RKO (cell line): ENCODE results near the gene ANXA5.
"Not testable (repeated sequence)": the region's sequence is repeated elsewhere in the genome, so short reads cannot be mapped to it uniquely, and the experiment has no call there.

Experiments
- DNase-seq: peaks from one replicate; pipeline ENCODE4 v3.0.0-alpha.2; 2016; ENCODE audit warnings: low spot score

Gene ANXA5

DNA sequence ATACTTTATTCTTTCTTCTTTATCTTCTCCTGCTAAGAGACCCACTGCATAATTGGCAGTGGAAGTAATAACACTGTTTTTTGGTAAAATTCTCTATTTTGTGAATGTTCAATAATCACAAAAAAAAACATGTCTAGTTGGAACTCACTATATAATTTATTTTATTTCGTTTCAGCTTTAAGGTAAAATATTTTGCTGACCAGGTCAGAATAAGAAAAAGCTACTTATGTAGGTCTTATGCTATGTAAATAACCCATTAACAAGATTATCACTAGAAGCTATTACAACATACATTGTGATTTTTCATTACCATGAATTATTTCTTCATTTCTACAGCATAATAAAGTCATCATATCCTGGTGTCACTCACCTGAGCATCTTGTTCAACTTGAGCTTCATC, 19.3 kb downstream of the ANXA5 start:
- DNase-seq = no peak

DNA sequence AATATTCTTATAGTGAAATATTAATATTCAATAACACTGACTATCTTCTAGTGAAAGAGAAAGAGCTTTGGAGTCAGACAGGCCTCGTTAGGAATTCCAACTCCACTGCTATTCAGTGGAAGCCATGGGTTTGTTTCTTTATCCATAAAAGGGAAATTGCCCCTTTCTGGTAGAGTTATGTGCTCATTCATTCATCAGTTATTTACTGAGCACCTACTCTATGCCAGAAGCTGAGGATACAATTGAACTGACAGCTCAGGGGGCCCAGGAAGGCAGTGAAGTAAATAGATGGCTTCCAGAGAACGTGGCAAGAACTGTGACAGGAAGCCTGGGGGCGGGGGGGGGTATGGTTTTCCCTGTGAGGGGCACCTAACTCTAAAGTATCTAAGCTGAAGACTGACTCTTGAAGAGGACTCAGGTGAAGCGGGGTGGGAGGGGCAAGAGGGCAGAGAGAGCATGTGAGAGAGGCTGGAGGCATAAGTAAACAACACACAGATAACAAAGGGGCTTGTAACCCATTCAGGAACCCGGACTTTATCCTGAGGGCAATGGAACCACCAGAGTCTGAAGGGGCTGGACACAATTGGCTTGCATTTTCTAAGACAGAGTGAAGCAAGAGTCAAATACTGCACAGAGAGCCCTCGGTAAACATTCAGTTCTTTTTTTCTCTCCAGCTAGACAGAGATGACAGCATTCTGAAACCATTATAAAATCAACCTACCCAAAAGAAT, 20.3 kb downstream of the ANXA5 start:
- DNase-seq = no peak

DNA sequence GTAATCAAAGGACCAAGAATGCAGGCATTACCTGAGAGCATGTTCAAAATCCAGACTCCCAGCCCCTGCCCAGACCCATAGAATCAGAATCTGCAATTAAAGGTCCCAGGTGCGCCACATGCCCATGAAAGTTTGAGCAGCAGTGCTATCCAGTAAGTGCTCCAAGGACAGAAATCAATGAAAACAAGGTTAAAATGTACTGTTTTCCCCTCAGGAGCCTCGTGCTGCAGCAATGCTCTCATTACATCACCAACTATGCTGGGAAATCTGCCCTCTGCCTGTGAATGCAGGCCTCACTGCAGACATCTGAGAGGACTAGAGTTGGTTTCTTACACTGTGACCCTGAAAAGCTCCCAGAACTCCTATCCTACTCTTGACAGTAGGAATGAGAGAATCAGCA, 21.1 kb downstream of the ANXA5 start:
- DNase-seq = no peak

DNA sequence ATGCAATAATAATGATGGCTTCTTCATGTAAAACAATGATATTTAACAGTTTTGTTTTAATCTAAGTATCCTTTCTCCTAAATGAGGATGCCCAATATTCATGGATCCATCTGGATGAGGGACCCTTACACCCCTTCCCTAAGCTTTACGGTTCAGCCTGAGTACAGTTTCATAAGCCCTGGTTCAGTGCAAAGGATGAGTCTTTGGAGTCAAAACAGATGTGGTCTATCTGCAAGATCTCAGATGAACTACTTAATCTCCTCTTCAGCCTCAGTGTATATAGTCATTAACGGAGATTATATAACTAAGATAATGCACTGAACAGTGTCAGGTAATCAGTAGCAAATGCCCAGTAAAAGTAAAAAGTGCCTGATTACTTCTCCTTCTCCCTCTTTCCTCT, 22.1 kb downstream of the ANXA5 start:
- no peak for DNase-seq

DNA sequence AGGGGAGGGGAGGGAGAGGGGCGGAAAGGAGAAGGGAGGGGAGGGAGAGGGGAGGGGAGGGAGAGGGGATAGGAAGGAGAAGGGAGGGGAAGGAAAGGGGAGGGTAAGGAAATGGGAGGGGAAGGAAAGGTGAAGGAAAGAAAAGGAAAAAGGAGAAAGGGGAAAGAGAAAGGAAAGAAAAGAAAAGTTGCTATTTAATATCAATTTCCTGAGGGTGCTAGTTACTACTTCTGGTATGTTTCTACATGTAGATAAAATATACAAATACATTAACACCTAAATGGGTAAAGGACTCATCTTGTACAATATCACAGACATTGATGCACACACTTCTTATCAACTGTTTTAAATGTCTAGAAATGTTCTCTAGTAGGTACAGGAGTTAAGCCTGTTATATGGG, 22.6 kb downstream of the ANXA5 start:
- no peak for DNase-seq

DNA sequence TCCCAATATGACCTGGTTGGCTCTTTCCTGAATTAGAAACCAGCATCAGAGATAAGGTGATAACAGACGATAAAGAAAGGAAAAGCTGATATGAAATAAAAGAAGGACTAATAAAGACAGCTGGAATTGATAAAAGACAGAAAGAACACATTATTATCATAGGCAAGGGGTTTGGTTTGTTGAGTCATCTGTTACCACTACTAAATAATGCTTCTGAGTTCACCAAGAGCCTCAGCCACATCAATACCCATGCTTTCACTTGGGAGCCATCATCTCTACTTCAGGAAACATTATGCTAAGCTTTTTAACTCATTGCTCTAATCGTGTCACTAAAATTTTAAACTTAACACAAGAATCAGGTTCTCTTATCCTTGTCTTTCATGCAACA, 27.6 kb downstream of the ANXA5 start:
- DNase-seq = no peak

DNA sequence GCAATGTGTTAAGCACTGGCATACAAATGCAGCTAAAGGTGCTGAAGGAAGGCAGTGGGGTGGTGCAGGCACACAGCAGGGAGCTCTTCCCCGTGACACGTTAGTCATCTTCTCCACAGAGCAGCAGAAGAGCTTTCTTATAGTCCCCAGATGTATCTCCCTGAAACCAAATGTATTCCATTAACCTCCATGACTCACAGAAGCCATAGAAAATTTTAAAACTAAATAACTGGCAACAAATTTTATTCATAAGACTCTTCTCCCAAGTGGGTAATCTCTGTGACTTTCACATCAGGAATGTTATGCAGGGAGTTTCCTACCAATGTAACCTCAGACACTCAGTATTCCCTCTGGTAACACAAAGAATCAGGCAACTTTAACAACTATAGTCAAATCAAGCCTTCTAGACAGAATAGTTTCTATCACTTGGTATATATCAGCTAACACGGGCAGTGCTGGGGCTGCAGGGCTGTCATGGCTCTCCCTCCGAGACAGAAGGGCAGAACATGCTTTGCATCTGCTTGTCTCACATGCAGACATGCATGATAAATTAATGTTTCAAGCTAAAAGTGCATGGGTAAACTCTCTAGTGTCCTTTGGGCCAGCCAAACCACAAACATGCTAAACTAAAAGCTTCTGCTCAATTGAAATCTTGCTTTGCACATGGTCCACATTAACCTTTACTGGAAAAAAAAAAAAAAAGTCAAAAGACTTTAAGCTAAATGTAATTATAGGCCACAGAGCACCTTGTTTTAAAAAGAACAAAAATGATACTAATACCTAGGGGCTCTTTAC, 28.2 kb downstream of the ANXA5 start:
- DNase-seq = no peak

DNA sequence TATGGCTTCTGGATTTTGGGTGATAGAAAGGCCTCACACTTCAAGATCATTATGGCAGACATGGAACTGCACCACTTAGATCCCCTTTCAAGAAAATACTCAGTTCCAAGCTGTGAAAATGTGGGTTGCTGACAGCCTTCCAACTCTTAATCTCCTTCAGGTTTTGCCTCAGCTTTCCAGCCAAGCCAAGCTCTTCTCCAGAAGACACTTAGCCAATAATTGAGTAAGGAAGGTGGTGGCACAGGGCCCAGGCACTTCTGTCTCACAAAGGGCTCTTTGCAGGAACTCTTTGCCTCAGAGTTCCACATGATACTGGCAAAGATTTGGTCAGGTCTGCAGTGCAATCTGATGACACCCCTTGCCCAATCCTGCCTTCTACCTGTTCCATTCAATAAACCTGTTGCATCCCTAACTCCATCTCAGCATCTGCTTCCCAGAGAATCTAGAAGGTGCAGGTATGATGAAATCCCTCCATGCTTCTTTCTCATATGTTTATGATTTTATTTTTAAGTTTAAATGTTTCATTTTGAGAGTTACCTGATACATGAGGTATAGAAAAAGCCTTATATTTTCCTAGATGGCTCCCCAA, 30.6 kb downstream of the ANXA5 start:
- DNase-seq = no peak

DNA sequence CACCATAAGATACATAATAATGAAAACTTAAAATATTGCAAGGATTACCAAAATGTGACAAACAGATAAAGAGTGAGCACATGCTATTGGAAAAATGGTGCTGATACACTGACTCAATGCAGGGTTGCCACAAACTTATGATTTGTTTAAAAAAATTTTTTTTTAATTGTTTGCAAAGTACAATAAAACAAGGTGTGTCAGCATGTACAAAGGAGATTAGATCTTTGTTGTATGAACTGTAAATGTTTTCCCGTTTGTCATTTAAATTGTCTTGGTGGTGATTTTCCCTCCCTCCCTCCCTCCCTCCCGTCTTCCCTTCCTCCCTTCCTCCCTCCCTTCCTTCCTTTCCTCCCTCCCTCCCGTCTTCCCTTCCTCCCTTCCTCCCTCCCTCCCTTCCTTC, 31.4 kb downstream of the ANXA5 start:
- DNase-seq = no peak

DNA sequence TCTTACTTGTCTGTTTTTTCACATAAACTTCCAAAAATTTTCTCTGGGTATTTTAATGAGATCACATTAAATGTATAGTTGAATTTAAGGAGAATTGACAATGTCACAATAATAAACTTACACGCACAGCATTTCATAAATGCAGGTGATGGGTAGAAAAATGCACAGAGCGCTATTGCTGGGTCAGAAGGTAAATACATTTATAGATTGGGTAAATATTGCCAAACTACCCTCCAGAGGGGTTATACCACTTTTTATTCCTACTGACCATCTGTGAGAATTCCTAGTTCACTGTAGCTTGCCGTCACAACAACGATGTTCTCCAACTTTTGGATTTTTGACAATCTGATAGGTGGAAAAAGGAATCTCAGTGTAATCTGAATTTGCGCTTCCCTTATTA, 34.6 kb downstream of the ANXA5 start:
- DNase-seq = no peak

DNA sequence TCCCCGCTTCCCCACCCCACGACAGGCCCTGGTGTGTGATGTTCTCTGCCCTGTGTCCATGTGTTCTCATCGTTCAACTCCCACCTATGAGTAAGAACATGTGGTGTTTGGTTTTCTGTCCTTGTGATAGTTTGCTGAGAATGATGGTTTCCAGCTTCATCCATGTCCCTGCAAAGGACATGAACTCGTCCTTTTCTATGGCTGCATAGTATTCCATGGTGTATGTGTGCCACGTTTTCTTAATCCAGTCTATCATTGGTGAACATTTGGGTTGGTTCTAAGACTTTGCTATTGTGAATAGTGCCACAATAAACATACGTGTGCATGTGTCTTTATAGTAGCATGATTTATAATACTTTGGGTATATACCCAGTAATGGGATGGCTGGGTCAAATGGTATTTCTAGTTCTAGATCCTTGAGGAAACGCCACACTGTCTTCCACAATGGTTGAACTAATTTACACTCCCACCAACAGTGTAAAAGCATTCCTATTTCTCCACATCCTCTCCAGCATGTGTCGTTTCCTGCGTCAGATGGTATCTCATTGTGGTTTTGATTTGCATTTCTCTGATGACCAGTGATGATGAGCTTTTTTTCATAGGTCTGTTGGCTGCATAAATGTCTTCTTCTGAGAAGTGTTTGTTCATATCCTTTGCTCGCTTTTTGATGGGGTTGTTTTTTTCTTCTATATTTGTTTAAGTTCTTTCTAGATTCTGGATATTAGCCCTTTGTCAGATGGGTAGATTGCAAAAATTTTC, 36.4 kb downstream of the ANXA5 start:
- not testable (repeated sequence) for DNase-seq

DNA sequence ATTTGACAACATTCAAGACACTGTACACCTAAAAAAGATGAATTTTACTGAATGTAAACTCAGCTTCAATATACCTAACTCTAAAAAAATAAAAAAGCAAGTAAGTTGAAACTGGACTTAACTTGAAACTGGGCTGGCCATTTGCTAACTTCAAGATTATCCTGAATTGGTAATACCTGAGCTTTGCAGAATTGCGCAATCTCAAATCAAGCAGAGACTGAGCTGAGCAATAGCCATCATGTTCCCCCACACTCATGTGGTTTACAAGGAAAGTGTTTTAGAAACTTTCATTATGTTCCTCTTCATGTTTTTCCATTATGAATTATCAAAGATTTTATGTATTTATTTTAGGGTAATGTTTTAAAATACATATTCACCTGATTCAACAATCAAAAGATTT, 38.7 kb downstream of the ANXA5 start:
- no peak for DNase-seq

DNA sequence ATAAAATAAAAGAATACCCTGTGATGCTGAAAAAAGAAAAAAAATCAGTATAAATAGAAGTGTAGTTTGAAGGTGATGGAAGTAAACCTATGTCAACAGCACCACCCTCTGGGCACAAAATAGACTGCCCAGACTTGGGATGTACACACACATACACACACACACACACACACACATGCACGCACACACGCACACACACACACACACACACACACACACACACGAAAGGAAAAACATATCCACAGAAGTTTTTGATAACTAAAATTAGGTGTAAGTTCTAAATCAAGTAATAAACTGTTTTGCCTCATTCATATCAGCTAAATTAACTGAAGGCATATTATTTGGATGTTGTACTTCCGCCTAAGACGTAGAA, 40.5 kb downstream of the ANXA5 start:
- DNase-seq = peak; percentile 55

DNA sequence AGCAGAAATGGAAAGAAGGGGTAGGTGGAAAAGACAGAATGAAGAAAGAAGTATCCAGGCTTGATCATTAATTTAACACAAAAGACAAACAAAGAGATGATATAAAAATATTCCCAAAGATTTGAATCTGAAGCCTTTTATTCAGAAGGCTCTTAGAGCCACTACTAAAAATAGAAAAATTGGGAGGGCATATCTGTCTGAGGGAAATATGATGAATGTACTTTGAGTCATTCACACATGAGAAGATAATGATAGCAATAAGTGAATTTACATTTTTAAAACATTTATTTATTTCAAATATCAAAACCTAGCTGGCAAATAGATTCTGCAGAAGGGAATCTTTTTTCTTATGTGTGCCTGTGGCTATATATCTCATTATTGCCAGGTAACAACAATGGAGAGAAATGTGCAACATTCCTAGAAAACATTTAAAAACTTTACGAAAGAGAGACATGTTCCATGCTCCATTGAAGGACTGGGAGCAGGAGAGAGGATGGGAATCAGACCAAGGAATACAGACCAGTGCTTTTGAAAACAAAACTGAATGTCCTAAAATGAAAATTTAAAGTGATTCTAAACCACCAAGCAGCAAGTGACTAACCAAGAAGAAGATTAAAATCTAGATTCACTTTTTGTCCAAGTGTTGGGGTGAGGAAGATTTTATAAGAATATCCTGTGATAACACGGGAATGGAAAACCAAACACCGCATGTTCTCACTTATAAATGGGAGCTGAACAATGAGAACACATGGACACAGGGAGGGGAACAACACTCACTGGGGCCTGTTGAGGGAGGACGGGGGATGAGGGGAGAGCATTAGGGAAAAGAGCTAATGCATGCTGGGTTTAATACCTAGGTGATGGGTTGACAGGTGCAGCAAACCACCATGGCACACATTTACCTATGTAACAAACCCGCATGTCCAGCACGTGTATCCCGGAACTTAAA, 41.2 kb downstream of the ANXA5 start:
- no peak for DNase-seq

DNA sequence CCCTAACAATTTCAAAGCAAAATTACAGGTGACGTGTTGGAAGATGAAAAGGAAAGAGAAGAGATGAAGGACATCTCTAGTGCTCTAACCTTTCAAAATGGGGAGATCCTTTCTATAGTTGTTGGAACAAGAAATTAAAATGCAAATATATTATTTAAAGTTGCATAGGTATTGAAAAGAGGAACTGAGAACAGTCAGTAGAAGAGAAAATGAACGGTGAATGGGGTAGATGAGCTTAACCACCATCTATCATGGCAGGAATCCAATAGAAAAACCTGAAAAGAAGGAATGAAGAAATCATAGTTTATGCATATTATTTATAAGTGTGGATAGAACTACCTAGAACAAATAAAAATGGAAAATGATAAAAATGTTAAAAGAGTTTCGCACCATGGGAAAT, 42.0 kb downstream of the ANXA5 start:
- DNase-seq = no peak

DNA sequence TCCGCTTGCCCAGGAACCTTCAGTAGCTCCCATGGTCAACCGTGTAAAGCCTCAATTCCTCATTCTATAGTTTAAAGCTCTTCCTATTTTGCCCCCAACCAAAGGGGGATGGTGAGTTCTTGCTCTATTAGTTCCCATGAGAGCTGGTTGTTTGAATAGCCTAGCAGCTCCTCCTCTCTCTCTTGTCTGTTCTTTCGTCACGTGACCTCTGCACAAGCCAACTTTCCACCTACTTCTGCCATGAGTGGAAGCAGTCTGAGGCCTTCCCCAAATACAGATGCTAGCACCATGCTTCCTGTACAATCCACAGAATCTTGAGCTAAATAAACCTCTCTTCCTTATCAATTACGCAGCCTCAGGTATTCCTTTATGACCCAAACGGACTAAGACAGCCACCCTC, 42.8 kb downstream of the ANXA5 start:
- DNase-seq = no peak

DNA sequence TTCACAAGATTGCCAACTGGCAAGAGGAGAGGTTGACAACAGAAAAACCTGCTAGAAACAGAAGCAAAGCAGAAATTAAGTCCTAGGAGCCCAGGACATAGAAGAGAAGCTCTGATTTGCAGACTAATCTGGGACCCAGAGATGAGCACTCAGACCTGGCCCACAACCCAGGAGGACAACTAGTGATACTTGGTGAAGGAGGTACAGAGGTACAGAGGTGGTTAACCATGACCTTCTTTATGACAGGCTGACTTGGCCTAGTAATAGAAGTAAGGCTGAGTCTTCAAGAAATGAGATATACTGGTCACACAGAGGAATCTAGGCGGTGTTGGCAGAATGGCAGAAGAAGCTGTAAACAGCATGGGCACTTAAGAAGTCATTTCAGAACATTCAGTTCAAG, 43.6 kb downstream of the ANXA5 start:
- DNase-seq = no peak

DNA sequence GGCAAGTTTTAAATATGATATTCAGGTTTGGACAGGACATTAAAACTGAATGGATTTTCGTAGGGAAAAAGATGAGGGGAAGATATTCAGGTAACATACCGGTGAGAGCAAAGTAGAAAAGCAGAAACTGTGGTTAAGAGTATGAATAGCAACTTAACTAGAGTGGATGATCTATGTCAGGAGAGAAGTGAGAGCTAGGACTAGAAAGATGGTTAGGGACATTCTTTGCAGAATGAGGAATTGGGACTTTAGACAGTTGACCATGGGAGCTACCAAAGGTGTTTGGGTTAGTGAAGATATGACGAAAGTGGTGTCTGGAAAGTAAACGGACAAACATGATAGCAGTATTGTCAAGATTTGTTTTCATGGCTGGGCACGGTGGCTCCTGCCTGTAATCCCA, 45.2 kb downstream of the ANXA5 start:
- no peak for DNase-seq

DNA sequence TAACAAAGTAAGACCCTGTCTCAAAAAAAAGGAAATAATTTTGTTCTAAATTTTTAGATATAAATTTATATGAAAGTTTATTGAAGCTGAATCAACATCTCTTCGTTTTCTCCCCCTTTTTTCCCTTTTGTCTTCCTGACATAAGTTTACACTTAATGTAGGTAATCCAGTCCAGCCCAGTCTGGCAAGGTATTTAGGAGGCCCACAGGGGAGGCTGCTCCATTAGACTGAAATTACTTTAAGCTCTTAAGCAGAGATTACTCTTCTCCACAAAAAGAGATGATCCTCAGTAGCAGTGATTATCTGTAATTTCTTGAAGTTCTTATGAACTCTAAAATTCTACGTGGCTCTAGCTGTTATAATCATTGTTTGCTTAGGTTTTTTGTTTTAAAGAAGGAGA, 46.0 kb downstream of the ANXA5 start:
- no peak for DNase-seq

DNA sequence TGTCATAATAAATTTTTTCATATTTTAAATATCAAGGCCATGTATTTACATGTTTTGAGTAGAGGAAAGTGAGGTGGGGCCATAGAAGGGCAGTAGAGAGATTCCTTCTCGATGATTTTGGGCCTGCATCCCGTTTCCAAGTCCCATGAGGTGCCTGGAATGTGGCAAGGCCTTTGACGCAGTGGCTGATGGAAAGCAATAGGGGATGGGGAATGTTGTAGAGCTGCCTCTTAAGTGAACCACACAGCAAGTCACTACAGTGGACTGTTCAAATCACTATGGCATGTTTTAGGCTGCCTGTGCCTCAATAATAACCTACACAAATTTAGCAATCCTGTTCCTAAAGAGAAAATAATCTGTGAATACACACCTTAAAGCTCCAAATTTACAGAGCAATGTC, 48.3 kb downstream of the ANXA5 start:
- DNase-seq = no peak

DNA sequence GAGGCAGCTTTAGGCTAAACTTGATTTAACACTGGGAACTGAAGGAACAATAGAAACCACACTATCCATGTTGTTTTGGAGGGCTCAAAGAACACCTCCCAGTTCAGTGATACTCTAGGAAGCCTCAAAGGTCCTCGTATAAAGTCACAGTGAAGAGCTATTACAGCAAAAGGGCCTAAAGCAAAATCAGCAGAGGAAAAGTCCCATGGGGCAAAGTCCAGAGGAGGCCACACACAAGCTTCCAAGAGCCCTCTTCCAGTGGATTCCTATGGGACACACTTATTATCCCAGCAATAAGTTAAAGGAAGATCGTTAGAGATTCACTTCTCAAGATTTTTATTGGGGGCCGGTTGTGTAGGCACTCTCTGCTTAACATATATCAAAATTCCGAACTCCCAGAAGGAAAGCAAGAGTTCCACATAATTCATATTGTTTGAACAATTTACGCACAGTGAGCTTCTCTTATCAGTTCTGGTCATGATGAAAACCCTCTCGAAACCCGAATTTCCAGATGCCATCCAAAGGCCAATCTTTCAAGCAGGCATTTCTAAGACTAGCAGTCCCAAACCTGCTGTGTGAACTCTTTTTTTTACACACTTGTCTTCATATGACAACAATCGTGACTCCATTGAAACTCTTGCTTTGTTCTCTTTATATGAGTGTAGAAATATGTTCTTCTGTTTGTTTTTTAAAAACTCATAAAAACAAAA, 53.7 kb downstream of the ANXA5 start:
- no peak for DNase-seq
